HG03135 (cell line): Measurements from ENCODE around the gene IGF2BP3.

Source experiments
- ATAC-seq: cut with Tn5 transposase; IDR thresholded peaks from one replicate; pipeline ENCODE4 v1.9.1; 2021; ENCODE audit warnings: mild to moderate bottlenecking, moderate library complexity; ENCODE audit not compliant: unreplicated experiment

Gene IGF2BP3

GRCh38 chr7:23272275-23272674 is 198.0 kb downstream of the IGF2BP3 start:
- ATAC-seq = no peak

GRCh38 chr7:23268746-23269145 is 201.5 kb downstream of the IGF2BP3 start:
- ATAC-seq = no peak

- no peak for ATAC-seq
These were observed 202.1 kb downstream of the IGF2BP3 start for GRCh38 chr7:23268167-23268566.

DNA sequence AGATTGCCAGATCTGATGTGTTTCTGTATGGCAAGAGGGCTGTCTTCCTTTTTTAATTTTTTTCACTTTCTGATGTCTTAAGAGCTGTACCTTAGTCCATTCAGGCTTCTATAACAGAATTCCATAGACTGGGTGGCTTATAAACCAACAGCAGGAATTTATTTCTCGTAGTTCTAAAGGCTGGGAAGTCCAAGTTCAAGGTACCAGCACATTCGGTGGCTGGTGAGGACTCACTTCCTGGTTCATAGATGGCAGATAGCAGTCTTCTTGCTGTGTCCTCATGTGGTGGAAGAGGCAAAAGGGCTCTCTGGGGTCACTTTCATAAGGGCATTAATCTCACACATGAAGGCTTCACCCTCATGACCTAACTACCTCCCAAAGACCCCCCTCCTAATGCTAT is 202.9 kb downstream of the IGF2BP3 start:
- no peak for ATAC-seq

DNA sequence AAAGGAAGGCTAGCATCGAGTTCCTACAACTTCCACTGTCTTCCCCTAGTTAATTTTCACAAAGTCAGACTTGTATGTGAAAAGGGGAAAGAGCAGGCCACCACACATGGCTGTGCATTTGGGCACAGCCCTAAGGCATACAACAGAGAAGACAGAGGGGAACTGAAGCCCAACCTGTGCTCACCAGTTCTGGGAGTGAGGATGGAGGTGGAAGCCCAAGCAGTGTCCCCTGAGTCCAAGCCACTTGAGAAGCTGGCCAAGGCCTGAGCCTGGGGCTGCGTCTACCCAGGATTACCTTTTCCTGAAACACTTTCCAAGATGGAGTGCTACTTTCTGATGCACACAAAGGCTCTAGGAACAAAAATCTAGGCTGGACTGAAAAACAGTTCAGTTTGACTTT is 203.4 kb downstream of the IGF2BP3 start:
- ATAC-seq = no peak

DNA sequence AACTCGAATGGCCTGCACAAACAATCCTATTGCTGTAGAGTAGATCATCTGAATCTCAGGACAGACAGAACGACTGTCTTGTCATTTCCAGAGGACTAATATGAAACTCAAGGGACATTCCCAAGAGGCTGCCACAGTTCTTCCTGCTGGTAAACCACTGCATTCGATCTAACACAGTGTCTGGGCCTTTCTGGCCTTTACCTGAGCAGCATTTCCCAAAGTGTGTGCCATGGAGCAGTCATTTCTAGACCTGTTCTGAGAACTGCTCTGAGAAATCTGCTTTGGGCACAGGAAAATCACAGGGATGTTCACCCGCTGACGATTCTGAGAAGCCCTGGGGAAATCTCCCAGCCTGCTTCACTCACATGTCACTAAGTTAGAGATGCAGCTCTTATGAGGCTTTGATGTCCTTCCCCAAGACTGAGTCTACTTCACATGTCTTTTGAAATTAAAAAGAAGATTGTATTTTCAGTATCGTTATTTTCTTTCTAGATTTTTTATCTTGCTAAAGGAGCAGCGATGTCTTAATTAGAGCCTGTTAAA is 205.3 kb downstream of the IGF2BP3 start:
- no peak for ATAC-seq

DNA sequence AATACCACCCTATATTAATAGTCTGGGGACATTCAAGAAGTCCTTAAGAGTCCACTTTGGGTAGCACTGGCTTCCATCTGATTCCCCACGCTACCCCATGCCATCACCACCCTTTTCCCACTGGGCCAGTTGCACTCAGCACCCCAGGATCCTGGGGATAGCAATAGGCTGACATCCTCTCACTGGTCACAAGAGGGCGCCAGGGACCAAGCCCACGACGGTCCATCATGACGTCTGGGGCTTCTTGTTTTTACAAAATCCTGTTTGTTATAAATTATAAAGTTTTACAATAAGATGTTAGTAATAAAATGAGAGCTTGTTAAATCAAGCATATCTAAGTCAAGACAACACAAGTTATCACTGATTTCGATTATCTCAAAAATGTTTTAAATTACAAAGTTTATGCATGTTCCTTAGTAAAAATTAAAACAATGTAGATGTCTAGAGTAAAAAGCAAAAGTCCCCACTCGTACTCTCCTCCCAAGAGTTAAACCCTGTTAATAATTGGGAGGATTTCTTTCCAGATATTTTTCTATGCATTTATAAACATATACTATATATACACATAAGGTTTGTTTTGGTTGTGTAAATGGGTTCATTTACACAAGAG is 208.3 kb downstream of the IGF2BP3 start:
- ATAC-seq = peak; percentile 92

DNA sequence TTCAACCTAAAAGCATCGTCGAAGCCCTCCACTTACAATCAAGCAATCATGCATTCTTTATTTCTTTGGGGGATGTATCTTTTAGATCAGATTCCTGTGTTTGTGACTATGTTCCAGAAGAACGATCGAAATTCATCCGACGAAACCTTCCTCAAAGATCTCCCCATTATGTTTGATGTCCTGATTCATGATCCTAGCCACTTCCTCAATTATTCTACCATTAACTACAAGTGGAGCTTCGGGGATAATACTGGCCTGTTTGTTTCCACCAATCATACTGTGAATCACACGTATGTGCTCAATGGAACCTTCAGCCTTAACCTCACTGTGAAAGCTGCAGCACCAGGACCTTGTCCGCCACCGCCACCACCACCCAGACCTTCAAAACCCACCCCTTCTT is 209.9 kb downstream of the IGF2BP3 start:
- ATAC-seq = no peak
